Occipital lobe (tissue), 2 donors: ENCODE results near the gene CHST11. TPM values are rescaled to one million over a fixed set of nuclear protein-coding genes. Genes with fewer than 3 reads are reported as not detected.
"Not testable (repeated sequence)": the region's sequence is repeated elsewhere in the genome, so short reads cannot be mapped to it uniquely, and the experiment has no call there.

ENCODE experiments used
- DNase-seq: peaks from one replicate; lab custom pipeline; 2025; lab: John Stamatoyannopoulos, UW
- total RNA-seq: library from RNA; depleted of rRNA; stranded (reverse); fragments of >200 nt; gene quantifications from one replicate; pipeline ENCODE4 v1.2.3, GENCODE V29; 2014

Gene CHST11
- total RNA-seq, 1 donor from 2014 or later = 29.0 TPM

DNA sequence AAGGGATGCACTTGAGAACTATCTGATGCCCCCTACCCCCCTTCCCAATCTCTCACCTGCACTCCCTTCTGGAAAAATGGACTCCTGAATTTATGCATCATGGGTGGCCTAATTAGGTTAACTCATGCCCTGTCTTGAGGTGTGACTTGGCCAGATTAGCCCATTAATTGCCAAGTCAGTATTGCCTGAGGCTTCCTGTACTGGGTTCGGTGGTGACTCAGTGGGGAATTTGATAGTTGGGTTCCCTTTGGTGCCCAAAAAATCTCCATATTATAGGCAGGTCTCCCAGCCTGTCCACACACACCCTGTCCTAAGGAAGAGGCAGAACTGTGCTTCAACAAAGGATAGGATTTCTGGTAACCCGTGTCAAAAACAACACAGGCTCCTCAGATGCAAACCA lies 146.1 kb downstream of the CHST11 start:
- no peak for DNase-seq

DNA sequence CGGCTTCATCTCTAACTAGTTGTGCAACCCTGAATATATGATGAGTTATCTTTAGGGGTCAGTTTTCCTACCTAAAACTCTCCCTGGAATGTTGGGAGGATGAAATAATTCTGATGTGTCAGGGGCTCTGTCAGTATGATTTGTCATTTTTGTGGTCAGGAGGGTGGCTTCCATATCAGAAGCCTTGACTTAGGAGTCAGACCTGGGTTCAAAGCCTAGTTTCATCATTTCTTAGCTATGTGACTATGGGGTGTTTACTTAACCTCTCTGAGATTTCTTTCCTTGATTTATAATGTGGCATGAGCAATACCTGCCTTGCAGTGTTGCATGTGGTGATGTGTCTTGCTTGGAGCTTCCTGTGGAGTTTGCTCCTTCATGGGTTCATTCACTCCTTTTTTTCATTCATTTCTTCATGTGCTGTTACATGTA lies 146.8 kb downstream of the CHST11 start:
- DNase-seq = no peak

DNA sequence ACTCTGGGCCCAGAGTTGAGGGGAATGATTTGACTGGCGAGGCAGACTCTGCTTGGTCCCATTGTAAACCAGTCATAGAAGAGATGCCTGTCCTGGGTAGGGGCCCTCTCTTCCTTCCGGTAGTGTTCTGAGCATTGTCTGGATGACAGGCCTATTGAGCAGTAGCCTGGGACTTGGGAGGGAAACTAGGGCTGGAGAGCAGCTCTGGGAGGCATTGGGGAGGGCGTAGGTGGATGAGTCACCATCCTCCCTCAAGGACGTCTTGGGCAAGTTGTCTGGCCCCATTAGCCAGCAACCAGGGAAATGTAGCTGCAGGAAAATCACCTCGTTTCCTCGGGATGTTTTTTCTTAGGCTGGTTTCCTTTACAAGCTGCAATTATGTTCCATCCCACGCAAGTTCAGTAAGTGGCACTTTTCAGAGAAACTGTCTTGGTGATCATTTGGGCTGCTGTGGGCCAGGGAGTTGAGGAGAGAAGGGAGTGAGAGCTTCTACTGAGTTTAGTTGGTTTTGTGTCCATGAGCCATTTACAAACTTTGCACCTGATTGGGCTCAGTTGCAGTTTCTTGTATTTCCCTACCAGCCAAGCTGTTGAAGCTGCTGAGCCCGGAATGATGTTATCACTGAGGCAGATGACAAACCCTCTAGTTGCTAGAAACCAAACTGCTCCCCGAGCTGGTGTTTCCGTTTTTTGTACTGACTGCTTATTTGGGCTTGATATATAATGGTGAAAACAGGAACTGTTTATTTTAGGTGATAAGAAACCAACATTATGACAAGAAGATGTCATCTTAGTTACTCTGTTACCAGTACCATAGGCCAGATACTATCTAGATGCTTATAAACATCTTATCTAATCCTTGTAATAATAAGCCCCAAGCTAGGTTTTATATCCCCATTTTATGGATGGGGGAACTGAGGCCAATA lies 147.6 kb downstream of the CHST11 start:
- DNase-seq = peak; percentile 41

DNA sequence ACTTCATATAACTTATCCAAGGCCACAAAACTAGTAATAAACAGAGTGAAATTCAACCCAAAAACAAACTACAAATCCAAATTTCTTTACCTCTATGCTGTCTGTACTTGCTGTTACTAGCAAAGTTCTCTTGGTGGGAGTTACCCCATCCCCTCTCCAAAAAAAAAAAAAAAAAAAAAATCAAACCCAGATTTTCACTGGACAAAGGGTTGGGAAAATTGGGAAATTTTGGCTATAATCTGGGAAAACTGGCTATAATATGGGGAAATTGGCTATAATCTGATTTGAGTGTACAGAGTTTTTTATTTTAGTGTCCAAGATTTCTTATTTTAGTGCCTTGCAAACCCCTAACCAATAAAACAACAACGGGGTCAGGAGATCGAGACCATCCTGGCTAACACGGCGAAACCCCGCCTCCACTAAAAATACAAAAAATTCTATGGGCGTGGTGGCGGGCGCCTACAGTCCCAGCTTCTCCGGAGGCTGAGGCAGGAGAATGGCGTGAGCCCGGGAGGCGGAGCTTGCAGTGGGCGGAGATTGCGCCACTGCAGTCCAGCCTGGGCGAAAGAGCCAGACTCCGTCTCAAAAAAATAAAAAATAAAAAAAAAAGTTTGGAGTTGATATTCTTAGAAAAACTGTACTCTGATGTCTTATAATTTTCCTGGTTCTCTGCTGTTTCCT lies 148.4 kb downstream of the CHST11 start:
- no peak for DNase-seq

DNA sequence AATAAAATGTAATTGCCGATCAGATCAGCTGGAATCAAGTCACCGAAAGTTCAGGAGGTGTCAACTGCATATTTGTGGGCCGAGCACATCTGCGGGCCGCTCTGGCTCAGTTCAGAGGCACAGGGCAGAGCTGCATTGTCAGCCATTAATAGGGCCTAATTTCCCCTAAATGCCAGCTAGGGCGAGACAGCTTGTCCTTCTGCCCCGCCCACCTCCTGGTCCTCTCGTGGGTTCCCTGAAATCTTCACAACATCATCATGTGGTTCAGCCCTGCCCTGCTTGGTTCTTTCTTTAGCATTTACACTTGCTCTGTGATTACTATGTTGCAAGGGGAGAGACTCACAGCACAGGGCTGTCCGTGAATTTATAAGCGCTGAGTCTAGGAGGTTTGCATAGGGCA lies 148.9 kb downstream of the CHST11 start:
- DNase-seq = no peak

DNA sequence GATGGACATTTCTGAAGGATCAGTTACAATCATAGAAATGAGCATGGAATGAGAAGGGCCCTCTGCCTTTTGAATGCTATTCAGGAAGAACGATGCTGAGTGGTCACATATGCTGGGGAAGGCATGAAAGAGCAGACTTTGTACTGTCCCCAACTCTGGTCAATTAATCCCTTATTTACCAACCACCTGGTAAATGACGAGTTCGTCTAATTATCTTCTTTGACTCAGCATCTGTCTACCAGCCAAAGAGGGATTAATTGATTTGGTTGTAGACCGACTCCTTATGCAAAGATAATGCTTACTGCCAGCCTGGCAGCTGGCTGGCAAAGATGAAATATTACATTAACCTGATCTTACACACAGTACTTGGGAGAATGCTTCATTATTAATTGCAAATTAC lies 152.2 kb downstream of the CHST11 start:
- no peak for DNase-seq

DNA sequence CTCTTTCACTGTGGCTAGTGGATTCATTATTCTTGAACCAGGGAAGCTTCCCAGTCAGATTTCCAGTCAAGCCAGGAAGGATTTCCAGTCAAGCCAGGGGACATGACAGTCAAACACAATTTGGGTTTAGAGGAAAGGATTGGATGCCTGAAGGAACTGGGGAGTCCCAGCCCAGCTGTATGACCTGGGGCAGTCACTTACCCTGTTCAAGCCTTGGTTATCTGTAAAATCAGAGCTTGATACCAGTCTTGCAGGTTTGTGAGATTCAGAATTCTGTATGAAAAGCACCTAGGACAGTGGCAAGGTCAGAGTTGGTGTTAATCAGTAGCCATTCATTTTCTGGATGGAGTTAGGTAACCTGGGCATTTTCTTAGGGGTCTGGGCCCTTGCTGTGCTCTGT lies 152.7 kb downstream of the CHST11 start:
- DNase-seq = no peak

DNA sequence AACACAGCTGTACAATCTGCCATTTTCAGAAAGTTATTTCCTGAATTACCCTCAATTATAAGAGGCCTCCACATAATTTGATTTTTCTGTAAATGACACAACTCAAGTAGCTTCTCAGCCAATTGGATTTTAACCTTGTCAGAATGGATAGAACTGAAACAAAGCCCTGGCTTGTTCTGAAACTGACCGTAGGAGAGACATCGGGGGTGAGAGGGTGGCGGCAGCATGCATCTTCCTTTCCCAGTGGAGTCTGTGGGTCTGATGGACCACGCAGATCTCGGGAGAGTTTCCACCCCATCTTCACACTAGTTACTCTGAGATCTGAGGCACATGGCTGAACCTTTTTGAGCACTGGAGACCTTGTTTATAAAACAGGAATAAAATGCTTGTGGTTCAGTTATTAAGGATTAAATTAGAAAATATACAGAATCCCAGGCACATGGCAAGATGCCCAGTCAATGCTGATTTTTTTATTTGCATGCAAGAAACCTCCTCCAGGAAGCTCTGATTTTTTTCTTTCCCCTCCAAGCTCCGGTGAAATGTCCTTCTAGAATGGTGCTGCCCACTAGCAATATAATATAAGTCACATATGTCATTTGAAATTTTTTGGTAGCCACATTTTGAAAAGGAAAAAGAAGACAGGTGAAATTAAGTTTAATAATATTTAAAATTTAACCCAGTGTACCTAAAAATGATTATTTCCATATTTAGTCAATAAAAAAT lies 153.9 kb downstream of the CHST11 start:
- no peak for DNase-seq

DNA sequence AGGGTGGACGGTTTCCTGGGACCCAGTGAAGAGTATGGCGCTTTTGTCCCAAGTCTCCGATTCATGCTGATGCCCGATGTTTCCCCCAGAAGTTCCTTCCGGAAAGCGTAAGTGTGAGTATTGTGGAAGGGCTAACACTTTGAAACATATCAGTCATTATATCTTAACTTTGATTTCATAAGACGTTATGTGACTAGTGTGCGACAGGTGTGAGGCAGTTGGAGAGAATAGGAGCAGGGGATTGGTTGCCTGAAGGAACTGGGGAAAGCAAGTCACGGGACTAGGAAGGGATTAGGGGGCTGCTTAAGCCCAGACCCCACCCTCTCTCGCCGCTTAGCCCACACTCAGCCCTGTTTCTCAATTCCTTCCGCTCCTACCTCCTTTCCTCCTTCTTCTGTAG lies 154.9 kb downstream of the CHST11 start:
- DNase-seq = no peak

DNA sequence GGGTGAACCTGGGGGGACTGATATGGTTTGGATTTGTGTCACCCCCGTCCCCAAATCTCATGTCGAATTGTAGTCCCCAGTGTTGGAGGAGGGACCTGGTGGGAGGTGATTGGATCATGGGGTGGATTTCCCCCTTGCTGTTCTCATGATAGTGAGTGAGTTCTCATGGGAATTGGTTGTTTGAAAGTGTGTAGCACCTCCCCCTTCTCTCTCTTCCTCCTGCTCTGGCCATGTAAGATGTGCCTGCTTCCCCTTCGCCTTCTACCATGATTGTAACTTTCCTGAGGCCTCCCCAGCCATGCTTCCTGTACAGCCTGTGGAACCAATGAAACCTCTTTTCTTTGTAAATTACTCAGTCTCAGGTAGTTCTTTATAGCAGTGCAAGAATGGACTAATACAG lies 156.6 kb downstream of the CHST11 start:
- DNase-seq = not testable (repeated sequence)

DNA sequence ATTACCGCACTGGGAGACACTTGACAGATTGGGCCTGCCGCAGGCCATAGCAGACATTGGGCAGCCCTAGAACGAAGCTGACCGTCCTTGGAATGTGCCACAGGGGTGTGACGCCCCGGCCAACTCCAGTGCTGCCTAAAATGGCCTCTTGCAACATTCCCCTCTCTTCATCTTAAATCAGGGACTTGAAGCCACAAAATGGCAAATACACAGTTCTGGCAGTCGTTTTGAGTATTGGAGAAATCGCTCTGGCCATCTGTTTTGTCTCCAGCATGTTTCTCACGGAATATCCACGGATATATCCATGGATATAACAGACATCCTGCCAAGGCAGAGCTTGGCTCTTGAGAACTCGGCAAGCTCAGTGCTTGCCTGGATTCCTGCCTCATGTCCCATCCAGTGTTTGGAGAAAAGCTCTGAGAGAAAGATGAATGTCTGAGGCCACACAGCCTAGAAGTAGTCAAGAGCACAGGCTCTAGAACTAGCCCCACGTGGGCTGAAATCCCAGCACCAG lies 158.4 kb downstream of the CHST11 start:
- no peak for DNase-seq

DNA sequence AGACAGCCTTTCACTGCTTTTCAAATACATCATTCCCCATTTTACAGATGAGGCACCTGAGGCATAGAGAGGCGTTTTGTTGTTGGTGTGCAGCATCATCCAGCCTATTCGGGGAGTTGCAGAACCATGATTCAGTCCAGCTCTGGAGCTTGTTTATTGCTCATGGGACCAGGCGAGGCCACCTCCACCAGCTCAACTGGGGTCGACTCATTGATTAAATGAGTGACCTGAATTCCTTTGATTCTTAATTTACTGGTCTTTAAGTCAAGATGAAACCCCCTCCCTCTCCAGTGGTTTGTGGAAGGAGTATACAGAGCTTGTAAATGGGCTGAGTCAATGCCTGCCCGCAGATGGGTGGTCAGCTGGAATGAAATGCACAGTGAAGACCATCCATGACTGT lies 161.9 kb downstream of the CHST11 start:
- DNase-seq = no peak

DNA sequence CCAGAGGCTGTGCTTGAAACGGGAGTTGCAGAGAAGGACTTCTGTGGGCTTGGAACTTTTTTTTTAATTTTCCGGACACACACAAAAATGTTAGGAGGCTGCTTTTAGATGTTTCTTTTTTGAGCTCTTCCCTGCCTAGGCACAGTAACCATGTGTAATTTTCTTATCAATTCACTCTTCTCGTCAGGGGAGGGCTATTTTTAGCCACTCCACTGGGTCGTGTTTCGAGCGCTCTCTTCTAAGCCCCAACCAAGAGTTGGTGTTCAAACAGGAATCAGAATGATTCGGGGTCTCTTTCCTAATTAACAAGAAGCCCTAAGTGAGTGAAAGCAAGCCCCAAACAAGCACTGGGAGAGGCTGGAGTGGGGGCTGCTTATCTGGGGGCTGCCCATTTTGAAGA lies 162.6 kb downstream of the CHST11 start:
- no peak for DNase-seq

DNA sequence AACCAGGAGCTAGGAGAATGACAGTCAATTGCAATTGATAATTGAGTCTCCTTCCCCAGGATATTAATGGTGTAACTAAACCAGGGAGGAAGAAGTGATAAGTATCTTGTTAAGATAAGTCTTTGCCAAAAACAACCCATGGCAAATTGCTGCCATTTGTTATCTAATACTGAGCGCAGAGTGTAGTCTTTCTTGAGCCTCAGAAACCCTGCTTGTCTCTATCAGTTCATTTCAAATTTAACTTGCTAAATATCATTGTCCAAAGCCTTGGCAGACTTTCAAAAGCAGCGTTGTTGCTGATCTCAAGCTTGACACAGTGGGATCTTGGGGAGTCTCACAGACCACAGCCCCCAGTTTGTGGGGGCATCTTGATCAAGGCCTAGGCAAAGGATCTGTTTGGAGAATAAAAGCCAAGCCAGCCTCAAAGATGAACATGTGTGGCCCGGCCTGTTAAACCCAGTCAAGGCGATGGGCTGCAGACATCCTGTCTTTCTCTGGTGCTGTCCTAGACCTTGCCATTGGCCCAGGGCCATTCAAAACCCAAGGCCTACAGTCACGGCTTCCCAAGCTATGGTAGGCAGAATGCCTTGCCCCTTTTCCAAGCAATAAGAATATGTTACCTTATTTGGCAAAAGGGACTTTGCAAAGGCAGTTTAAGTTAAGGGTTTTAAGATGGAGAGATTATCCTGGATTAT lies 164.2 kb downstream of the CHST11 start:
- DNase-seq = no peak

DNA sequence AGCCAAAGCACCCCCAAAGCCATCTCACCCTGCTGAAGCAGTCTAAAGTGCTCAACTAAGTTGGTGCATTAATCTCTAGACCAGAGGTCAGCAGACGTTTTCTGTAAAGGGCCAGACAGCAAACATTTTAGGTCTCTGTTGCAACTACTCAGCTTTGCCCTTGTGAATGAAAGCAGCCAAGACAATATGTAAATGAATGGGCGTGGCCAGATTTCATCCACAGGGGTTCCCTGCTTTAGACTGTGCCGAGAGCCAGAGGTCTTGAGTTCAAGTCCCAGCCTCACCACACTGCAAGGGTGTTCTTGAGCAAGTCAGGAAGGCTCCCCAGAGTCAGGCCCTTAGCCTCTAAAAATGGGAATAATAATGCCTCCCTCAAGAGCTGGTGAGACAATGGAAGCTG lies 166.2 kb downstream of the CHST11 start:
- DNase-seq = no peak

DNA sequence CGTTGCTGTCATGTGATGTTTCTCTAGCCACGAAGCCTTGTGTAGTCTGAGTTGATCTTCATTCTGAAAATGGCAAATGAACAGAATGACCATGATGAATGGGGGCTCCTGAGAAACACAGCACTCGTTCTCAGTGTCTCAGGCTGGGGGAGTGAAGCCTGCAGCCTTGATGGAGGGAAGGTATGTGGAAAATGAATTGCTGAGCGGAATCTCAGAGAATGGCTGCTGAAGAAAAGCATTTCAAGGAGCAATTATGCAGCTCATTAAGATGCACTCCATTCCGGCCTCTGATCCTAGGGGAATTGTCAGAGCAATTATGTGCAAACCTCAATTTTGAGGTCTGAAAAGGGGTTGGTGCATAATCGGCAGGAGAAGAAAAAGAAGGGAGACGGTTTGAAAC lies 167.1 kb downstream of the CHST11 start:
- no peak for DNase-seq

DNA sequence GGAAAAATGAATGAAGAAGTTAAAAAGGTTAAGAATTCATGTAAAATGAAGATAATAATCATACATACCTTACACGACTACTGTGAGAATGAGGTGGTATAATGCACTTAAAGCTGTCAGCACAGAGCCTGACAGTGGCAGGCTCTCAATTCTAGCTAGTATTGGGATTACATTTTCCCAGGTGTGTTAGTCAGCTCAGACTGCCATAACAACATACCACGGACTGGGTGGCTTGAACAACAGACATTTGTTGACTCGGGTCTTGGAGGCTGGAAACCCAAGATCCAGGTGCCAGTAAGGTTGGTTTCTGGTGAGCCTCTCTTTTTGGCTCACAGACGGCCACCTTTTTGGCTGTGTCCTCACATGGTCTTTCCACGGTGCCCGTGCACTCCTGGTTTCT lies 167.8 kb downstream of the CHST11 start:
- no peak for DNase-seq

DNA sequence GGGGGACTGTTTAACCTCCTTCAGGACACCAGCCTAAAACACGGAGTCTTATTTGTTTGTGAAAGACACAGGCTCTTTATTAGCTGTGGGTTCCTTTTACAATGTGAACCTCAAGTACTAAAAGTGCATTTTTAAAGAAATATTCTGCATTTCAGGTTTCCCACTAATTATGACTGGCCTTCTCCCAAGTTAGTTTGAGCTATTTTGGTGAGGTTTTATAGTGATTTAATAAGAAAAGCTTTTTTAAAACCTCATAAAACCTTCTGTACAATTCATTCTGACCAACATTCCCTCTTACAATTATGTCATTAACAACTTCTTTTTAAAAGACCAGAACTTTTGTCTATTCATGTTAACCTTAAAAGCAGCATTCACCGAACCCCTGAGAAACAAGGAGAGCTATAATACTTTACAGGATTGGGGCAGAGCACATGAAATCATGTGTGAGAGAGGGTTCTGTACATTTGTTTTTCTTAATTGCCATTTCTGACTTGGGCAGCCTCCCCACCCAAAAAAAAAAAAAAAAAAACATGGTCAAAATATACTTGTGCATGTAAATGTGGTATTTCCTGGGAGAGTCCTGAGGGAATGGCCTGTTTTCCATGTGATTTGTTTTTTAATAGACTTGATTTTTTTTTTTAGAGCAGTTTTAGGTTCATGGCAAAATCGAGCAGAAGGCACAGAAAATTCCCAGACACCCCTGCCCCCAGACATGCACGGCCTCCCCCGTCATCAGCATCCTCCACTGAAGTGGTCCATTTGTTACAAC lies 169.5 kb downstream of the CHST11 start:
- no peak for DNase-seq

DNA sequence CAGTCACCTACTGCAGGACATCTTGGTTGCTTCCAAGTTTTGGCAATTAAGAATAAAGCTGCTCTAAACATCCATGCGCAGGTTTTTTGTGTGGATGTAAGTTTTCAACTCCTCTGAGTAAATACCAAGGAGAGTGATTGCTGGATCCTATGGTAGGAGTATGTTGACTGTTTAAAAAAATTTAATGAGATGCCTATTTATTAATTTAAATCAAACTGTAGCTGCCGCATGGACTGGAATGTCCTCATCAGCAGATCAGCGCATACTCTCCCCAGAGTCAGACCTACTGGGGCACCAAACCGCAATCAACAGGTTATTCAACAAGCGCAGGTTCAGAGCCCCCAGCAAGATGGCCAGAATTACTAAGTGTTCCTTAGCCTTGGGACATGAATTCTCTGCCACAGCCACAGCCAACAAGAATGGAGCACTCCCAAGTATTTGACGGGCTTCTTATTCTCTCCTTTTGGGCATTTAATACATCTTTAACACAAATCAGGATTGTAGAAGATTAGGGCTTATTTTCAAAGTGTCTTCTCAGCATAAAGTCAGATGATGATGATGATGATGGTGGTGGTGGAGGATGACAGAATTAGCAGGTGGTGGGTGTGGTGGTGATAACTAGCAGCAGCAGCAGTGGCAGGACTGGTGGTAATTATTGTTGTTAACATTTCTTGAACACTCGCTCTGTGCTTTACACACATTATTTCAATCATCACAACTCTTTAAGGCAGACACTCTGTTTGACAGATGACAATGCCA lies 170.7 kb downstream of the CHST11 start:
- DNase-seq = no peak
